Measurements from ENCODE around the gene MCC. TPM values are rescaled to one million over a fixed set of nuclear protein-coding genes. Genes with fewer than 3 reads are reported as not detected.

Gene MCC
- polyA plus RNA-seq, 4 donors = 0.45 to 3.5 (median 1.6) TPM

- Histone ChIP-seq H3K4me1 (ENCODE audit: control insufficient read depth in 3 of 3, insufficient read depth in 2 of 3, low read depth in 1 of 3, low read length in 2 of 3) (no peaks in the 10 kb centered on the region), H3K27me3 (ENCODE audit: control insufficient read depth in 3 of 3, insufficient read depth in 3 of 3, low read length in 3 of 3) (no peaks in the 10 kb centered on the region), H3K4me3 (ENCODE audit: low read depth in 1 of 3, low read length in 3 of 3) (no peak overlapping the region), H3K27ac (ENCODE audit: low read depth in 1 of 3, low read length in 2 of 3) (no peak overlapping the region), H3K9me3 (ENCODE audit: control insufficient read depth in 2 of 2, insufficient read depth in 1 of 2, low read depth in 1 of 2, low read length in 1 of 2) (no peaks in the 10 kb centered on the region), H3K36me3 (ENCODE audit: control insufficient read depth in 3 of 3, insufficient read depth in 2 of 3, low read depth in 1 of 3, low read length in 3 of 3) (no peaks in the 10 kb centered on the region)
- 91 to 94% (median 91%) methylated on average over 7 of the region's 7 CpGs for WGBS, 3 donors
- DNase-seq (no peak), FAIRE-seq (no peak)
Measured at GRCh38 chr5:113150821-113151220, 337.4 kb downstream of the MCC start.

DNA sequence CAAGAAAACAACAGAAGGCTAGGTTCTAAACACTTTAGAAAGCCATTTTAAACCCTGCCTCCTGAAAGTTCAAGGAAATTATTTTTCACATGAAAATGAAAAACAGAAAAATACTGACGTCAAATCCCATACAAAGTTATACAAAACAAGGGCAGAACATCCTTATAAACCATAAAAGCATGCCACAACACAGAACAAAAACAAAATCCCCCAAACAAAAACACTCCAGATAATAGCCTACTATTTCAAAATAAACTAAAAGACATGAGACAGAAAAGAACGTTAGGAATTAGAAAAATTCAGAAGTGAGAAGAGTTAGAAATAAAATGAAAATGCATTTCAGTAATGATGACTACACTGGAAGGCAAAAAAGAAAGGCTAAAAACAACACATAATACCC lies 338.0 kb downstream of the MCC start:
- no peak for FAIRE-seq

GRCh38 chr5:113147537-113147936 lies 340.7 kb downstream of the MCC start:
- no peak for FAIRE-seq

More for the DNA sequence above, 338.0 kb downstream of the MCC start:
- 74 to 83% (median 75%) methylated on average over 2 of the region's 2 CpGs for WGBS, 3 donors
- H3K4me3 ChIP-seq (ENCODE audit: low read depth in 1 of 3, low read length in 3 of 3) = no peak overlapping the region
- no peaks in the 10 kb centered on the region for H3K9me3 ChIP-seq (ENCODE audit: control insufficient read depth in 2 of 2, insufficient read depth in 1 of 2, low read depth in 1 of 2, low read length in 1 of 2)
- H3K27me3 ChIP-seq (ENCODE audit: control insufficient read depth in 3 of 3, insufficient read depth in 3 of 3, low read length in 3 of 3) = no peaks in the 10 kb centered on the region
- no peak for DNase-seq
- no peak overlapping the region for H3K27ac ChIP-seq (ENCODE audit: low read depth in 1 of 3, low read length in 2 of 3)
- no peaks in the 10 kb centered on the region for H3K36me3 ChIP-seq (ENCODE audit: control insufficient read depth in 3 of 3, insufficient read depth in 2 of 3, low read depth in 1 of 3, low read length in 3 of 3)
- H3K4me1 ChIP-seq (ENCODE audit: control insufficient read depth in 3 of 3, insufficient read depth in 2 of 3, low read depth in 1 of 3, low read length in 2 of 3) = no peaks in the 10 kb centered on the region

DNA sequence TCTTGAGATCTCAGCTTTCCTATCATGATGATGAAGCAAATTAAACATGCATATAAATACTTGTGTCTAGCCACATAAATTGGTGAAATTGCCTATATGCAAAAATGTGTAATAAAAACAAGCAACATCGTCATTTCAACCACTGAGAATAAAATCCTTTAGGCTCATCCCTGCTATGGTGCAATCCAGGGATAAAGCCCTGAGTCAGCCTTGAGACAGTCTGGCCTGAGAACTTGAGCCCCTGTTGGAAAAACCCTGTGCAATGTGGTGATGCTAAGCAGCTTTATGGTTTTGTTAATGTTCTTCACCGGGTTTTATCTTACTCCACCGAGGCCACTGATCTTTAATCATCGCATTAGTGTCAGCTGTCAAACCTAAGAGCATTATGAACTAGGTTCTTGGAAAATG lies 341.1 kb downstream of the MCC start:
- no peak for FAIRE-seq
- Histone ChIP-seq H3K9me3 (ENCODE audit: control insufficient read depth in 2 of 2, insufficient read depth in 1 of 2, low read depth in 1 of 2, low read length in 1 of 2) (no peaks in the 10 kb centered on the region), H3K36me3 (ENCODE audit: control insufficient read depth in 3 of 3, insufficient read depth in 2 of 3, low read depth in 1 of 3, low read length in 3 of 3) (no peaks in the 10 kb centered on the region), H3K4me3 (ENCODE audit: low read depth in 1 of 3, low read length in 3 of 3) (no peak overlapping the region), H3K4me1 (ENCODE audit: control insufficient read depth in 3 of 3, insufficient read depth in 2 of 3, low read depth in 1 of 3, low read length in 2 of 3) (no peaks in the 10 kb centered on the region), H3K27me3 (ENCODE audit: control insufficient read depth in 3 of 3, insufficient read depth in 3 of 3, low read length in 3 of 3) (no peaks in the 10 kb centered on the region), H3K27ac (ENCODE audit: low read depth in 1 of 3, low read length in 2 of 3) (no peak overlapping the region)
- 49 to 62% (median 61%) methylated on average over 4 of the region's 4 CpGs for WGBS, 3 donors
- no peak for DNase-seq

More at GRCh38 chr5:113147537-113147936, 340.7 kb downstream of the MCC start:
- H3K4me1 ChIP-seq (ENCODE audit: control insufficient read depth in 3 of 3, insufficient read depth in 2 of 3, low read depth in 1 of 3, low read length in 2 of 3) = no peaks in the 10 kb centered on the region
- no peak overlapping the region for H3K4me3 ChIP-seq (ENCODE audit: low read depth in 1 of 3, low read length in 3 of 3)
- H3K27ac ChIP-seq (ENCODE audit: low read depth in 1 of 3, low read length in 2 of 3) = no peak overlapping the region
- 80 to 86% (median 84%) methylated on average over 7 of the region's 7 CpGs for WGBS, 3 donors
- H3K36me3 ChIP-seq (ENCODE audit: control insufficient read depth in 3 of 3, insufficient read depth in 2 of 3, low read depth in 1 of 3, low read length in 3 of 3) = no peaks in the 10 kb centered on the region
- no peaks in the 10 kb centered on the region for H3K27me3 ChIP-seq (ENCODE audit: control insufficient read depth in 3 of 3, insufficient read depth in 3 of 3, low read length in 3 of 3)
- no peaks in the 10 kb centered on the region for H3K9me3 ChIP-seq (ENCODE audit: control insufficient read depth in 2 of 2, insufficient read depth in 1 of 2, low read depth in 1 of 2, low read length in 1 of 2)
- no peak for DNase-seq

GRCh38 chr5:113145757-113146387 lies 342.4 kb downstream of the MCC start:
- no peak for FAIRE-seq
- no peaks in the 10 kb centered on the region for H3K36me3 ChIP-seq (ENCODE audit: control insufficient read depth in 3 of 3, insufficient read depth in 2 of 3, low read depth in 1 of 3, low read length in 3 of 3)
- H3K27ac ChIP-seq (ENCODE audit: low read depth in 1 of 3, low read length in 2 of 3) = no peak overlapping the region
- no peaks in the 10 kb centered on the region for H3K9me3 ChIP-seq (ENCODE audit: control insufficient read depth in 2 of 2, insufficient read depth in 1 of 2, low read depth in 1 of 2, low read length in 1 of 2)
- 7 to 42% (median 42%) methylated on average over 1 of the region's 1 CpG for whole genome bisulfite sequencing, 3 donors
- H3K4me1 ChIP-seq (ENCODE audit: control insufficient read depth in 3 of 3, insufficient read depth in 2 of 3, low read depth in 1 of 3, low read length in 2 of 3) = no peaks in the 10 kb centered on the region
- no peak for DNase-seq
- no peak overlapping the region for H3K4me3 ChIP-seq (ENCODE audit: low read depth in 1 of 3, low read length in 3 of 3)
- H3K27me3 ChIP-seq (ENCODE audit: control insufficient read depth in 3 of 3, insufficient read depth in 3 of 3, low read length in 3 of 3) = no peaks in the 10 kb centered on the region

- DNase-seq (no peak), FAIRE-seq (no peak)
- Histone ChIP-seq H3K9me3 (ENCODE audit: control insufficient read depth in 2 of 2, insufficient read depth in 1 of 2, low read depth in 1 of 2, low read length in 1 of 2) (no peaks in the 10 kb centered on the region), H3K4me1 (ENCODE audit: control insufficient read depth in 3 of 3, insufficient read depth in 2 of 3, low read depth in 1 of 3, low read length in 2 of 3) (no peaks in the 10 kb centered on the region), H3K27me3 (ENCODE audit: control insufficient read depth in 3 of 3, insufficient read depth in 3 of 3, low read length in 3 of 3) (no peaks in the 10 kb centered on the region), H3K4me3 (ENCODE audit: low read depth in 1 of 3, low read length in 3 of 3) (no peak overlapping the region), H3K36me3 (ENCODE audit: control insufficient read depth in 3 of 3, insufficient read depth in 2 of 3, low read depth in 1 of 3, low read length in 3 of 3) (no peaks in the 10 kb centered on the region), H3K27ac (ENCODE audit: low read depth in 1 of 3, low read length in 2 of 3) (no peak overlapping the region)
- WGBS, 3 donors = 89 to 95% (median 90%) methylated on average over 4 of the region's 4 CpGs
Measured at GRCh38 chr5:113142186-113142585, 346.1 kb downstream of the MCC start.

GRCh38 chr5:113140837-113141671 lies 347.2 kb downstream of the MCC start:
- FAIRE-seq = no peak
- no peak overlapping the region for H3K27ac ChIP-seq (ENCODE audit: low read depth in 1 of 3, low read length in 2 of 3)
- no peak overlapping the region for H3K4me3 ChIP-seq (ENCODE audit: low read depth in 1 of 3, low read length in 3 of 3)
- no peak for DNase-seq
- no peaks in the 10 kb centered on the region for H3K4me1 ChIP-seq (ENCODE audit: control insufficient read depth in 3 of 3, insufficient read depth in 2 of 3, low read depth in 1 of 3, low read length in 2 of 3)
- no peaks in the 10 kb centered on the region for H3K9me3 ChIP-seq (ENCODE audit: control insufficient read depth in 2 of 2, insufficient read depth in 1 of 2, low read depth in 1 of 2, low read length in 1 of 2)
- no peaks in the 10 kb centered on the region for H3K27me3 ChIP-seq (ENCODE audit: control insufficient read depth in 3 of 3, insufficient read depth in 3 of 3, low read length in 3 of 3)
- WGBS, 3 donors = 65 to 71% (median 68%) methylated on average over 9 of the region's 9 CpGs
- no peaks in the 10 kb centered on the region for H3K36me3 ChIP-seq (ENCODE audit: control insufficient read depth in 3 of 3, insufficient read depth in 2 of 3, low read depth in 1 of 3, low read length in 3 of 3)

DNA sequence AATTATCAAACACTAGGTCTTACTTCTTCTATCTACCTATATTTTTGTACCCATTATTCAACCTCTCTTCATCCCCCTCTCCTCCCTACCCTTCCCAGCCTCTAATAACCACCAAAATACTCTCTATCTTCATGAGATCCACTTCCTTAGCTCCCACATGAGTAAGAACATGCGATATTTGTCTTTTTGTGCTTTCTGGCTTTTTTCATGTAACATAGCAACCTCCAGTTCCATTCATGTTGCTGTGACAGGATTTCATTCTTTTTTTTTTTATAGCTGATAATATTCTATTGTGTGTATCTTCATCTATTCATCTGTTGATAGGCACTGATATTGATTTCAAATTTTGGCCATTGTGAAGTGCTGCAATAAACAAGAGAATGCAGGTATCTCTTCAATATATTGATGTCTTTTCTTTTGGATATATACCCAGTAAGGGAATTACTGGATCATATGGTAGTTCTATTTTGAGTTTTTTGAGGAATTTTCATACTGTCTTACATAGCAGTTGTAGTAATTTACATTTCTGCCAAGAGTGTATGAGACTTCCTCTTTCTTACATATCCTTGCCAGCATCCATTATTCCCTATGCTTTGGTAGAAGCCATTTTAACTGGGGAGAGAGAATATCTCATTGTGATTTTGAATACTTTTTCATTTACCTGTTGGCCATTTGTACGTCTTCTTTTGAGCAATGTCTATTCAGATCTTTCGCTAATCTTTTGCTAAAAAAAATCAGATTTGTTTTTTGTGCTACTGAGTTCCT lies 354.9 kb downstream of the MCC start:
- H3K27ac ChIP-seq (ENCODE audit: low read depth in 1 of 3, low read length in 2 of 3) = no peak overlapping the region
- 93 to 98% (median 94%) methylated on average over 3 of the region's 3 CpGs for WGBS, 3 donors
- H3K4me1 ChIP-seq (ENCODE audit: control insufficient read depth in 3 of 3, insufficient read depth in 2 of 3, low read depth in 1 of 3, low read length in 2 of 3) = no peaks in the 10 kb centered on the region
- H3K27me3 ChIP-seq (ENCODE audit: control insufficient read depth in 3 of 3, insufficient read depth in 3 of 3, low read length in 3 of 3) = no peaks in the 10 kb centered on the region
- no peaks in the 10 kb centered on the region for H3K9me3 ChIP-seq (ENCODE audit: control insufficient read depth in 2 of 2, insufficient read depth in 1 of 2, low read depth in 1 of 2, low read length in 1 of 2)
- DNase-seq (no peak), FAIRE-seq (no peak)
- no peaks in the 10 kb centered on the region for H3K36me3 ChIP-seq (ENCODE audit: control insufficient read depth in 3 of 3, insufficient read depth in 2 of 3, low read depth in 1 of 3, low read length in 3 of 3)
- no peak overlapping the region for H3K4me3 ChIP-seq (ENCODE audit: low read depth in 1 of 3, low read length in 3 of 3)

Data from small intestine (tissue), 7 donors.